ENCODE measurements around the gene ADIPOR2. TPM values are rescaled to one million over a fixed set of nuclear protein-coding genes. Genes with fewer than 3 reads are reported as not detected.
"Not testable (repeated sequence)": the region's sequence is repeated elsewhere in the genome, so short reads cannot be mapped to it uniquely, and the experiment has no call there.

The ADIPOR2 gene
- total and polyA plus RNA-seq, 2 donors (not counting 1 experiment from before 2014, with no cell fraction given) = 9.2 to 35.9 TPM

- no peak overlapping the region for H3K9ac ChIP-seq (ENCODE audit: low read length)
- H3K36me3 ChIP-seq (replicated peaks in 1 of 2; ENCODE audit: control extremely low read depth in 1 of 2, control insufficient read depth in 1 of 2, extremely low read depth in 1 of 2, insufficient read depth in 2 of 2, low read length in 1 of 2) = peaks cover 0 to 2% of the 10 kb centered on the region in 2 experiments
- intact Hi-C loops (cut with micrococcal nuclease) = no loop called here
- H3K4me3 Mint-ChIP-seq = no peak overlapping the region
- TF ChIP-seq, protein P1, sequence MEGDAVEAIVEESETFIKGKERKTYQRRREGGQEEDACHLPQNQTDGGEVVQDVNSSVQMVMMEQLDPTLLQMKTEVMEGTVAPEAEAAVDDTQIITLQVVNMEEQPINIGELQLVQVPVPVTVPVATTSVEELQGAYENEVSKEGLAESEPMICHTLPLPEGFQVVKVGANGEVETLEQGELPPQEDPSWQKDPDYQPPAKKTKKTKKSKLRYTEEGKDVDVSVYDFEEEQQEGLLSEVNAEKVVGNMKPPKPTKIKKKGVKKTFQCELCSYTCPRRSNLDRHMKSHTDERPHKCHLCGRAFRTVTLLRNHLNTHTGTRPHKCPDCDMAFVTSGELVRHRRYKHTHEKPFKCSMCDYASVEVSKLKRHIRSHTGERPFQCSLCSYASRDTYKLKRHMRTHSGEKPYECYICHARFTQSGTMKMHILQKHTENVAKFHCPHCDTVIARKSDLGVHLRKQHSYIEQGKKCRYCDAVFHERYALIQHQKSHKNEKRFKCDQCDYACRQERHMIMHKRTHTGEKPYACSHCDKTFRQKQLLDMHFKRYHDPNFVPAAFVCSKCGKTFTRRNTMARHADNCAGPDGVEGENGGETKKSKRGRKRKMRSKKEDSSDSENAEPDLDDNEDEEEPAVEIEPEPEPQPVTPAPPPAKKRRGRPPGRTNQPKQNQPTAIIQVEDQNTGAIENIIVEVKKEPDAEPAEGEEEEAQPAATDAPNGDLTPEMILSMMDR (IDR thresholded peaks at IDR 0.05) = no peak
- no peak for TF ChIP-seq EZH2 (IDR thresholded peaks at IDR 0.05; ENCODE audit: borderline replicate concordance, insufficient read depth, low read depth, low read length, poor library complexity, severe bottlenecking)
- no peak for ATAC-seq (ENCODE audit: low read depth)
- DNase-seq = no peak
- ChIA-PET POLR2A (no interaction called here), CTCF (interaction anchor here (2.0 kb wide), 1 partner anchor 12 kb away, joined by 4 read pairs; no protein-coding TSS in a partner anchor)
- H4K20me1 ChIP-seq (ENCODE audit: control insufficient read depth, insufficient read depth, low read length, poor library complexity, severe bottlenecking) = peaks cover 24% of the 10 kb centered on the region
- H3K4me3 ChIP-seq (ENCODE audit: control extremely low read depth in 1 of 5, extremely low read depth in 1 of 5, insufficient read depth in 1 of 5, low read depth in 2 of 5, low read length in 4 of 5) = no peak overlapping the region
- H3K27me3 Mint-ChIP-seq = no peaks in the 10 kb centered on the region
- H3K4me2 ChIP-seq (replicated peaks; ENCODE audit: low read depth, low read length, poor library complexity, severe bottlenecking) = no peak overlapping the region
- no peaks in the 10 kb centered on the region for H3K9me3 ChIP-seq (ENCODE audit: control extremely low read depth in 1 of 3, control insufficient read depth in 2 of 3, insufficient read depth in 1 of 3, low read length in 2 of 3)
- no peak overlapping the region for H3K27ac Mint-ChIP-seq
- H3K27me3 ChIP-seq (replicated peaks in 1 of 4; ENCODE audit: control extremely low read depth in 1 of 4, control insufficient read depth in 3 of 4, insufficient read depth in 4 of 4, low read length in 3 of 4) = no peaks in the 10 kb centered on the region
- H3K27ac ChIP-seq (ENCODE audit: low read length in 2 of 2) = no peak overlapping the region
- no peaks in the 10 kb centered on the region for H3K4me1 ChIP-seq (ENCODE audit: control insufficient read depth in 2 of 2, insufficient read depth in 2 of 2, low read length in 2 of 2)
- no CpG with 5 or more reads among the region's 1 CpG for WGBS (ENCODE audit: insufficient coverage)
- peaks cover 67% of the 10 kb centered on the region for H3K79me2 ChIP-seq (ENCODE audit: control insufficient read depth, insufficient read depth, low read length)
- no peak overlapping the region for H2AFZ ChIP-seq (ENCODE audit: insufficient read depth, low read depth, low read length, poor library complexity, severe bottlenecking)
- H3K4me1 Mint-ChIP-seq = peaks cover 16% of the 10 kb centered on the region
- no peaks in the 10 kb centered on the region for H3K9me3 Mint-ChIP-seq (ENCODE audit: insufficient read depth)
These were observed 38.0 kb downstream of the ADIPOR2 start for GRCh38 chr12:1728824-1729223.

GRCh38 chr12:1731019-1731687 lies 40.3 kb downstream of the ADIPOR2 start:
- no peak for ATAC-seq (ENCODE audit: low read depth)
- Mint-ChIP-seq H3K9me3 (ENCODE audit: insufficient read depth) (no peaks in the 10 kb centered on the region), H3K4me1 (peaks cover 16% of the 10 kb centered on the region), H3K4me3 (no peak overlapping the region), H3K27ac (no peak overlapping the region), H3K27me3 (no peaks in the 10 kb centered on the region)
- Histone ChIP-seq H3K9me3 (ENCODE audit: control extremely low read depth in 1 of 3, control insufficient read depth in 2 of 3, insufficient read depth in 1 of 3, low read length in 2 of 3) (no peaks in the 10 kb centered on the region), H3K27me3 (replicated peaks in 1 of 4; ENCODE audit: control extremely low read depth in 1 of 4, control insufficient read depth in 3 of 4, insufficient read depth in 4 of 4, low read length in 3 of 4) (no peaks in the 10 kb centered on the region), H3K4me1 (ENCODE audit: control insufficient read depth in 2 of 2, insufficient read depth in 2 of 2, low read length in 2 of 2) (no peaks in the 10 kb centered on the region), H3K79me2 (ENCODE audit: control insufficient read depth, insufficient read depth, low read length) (peaks cover 50% of the 10 kb centered on the region), H3K27ac (ENCODE audit: low read length in 2 of 2) (no peak overlapping the region), H4K20me1 (ENCODE audit: control insufficient read depth, insufficient read depth, low read length, poor library complexity, severe bottlenecking) (peaks cover 16% of the 10 kb centered on the region), H3K4me3 (ENCODE audit: control extremely low read depth in 1 of 5, extremely low read depth in 1 of 5, insufficient read depth in 1 of 5, low read depth in 2 of 5, low read length in 4 of 5) (no peak overlapping the region), H2AFZ (ENCODE audit: insufficient read depth, low read depth, low read length, poor library complexity, severe bottlenecking) (no peak overlapping the region), H3K9ac (ENCODE audit: low read length) (no peak overlapping the region), H3K4me2 (replicated peaks; ENCODE audit: low read depth, low read length, poor library complexity, severe bottlenecking) (no peak overlapping the region), H3K36me3 (replicated peaks in 1 of 2; ENCODE audit: control extremely low read depth in 1 of 2, control insufficient read depth in 1 of 2, extremely low read depth in 1 of 2, insufficient read depth in 2 of 2, low read length in 1 of 2) (no peaks in the 10 kb centered on the region)
- TF ChIP-seq EZH2 (IDR thresholded peaks at IDR 0.05; ENCODE audit: borderline replicate concordance, insufficient read depth, low read depth, low read length, poor library complexity, severe bottlenecking) = no peak
- TF ChIP-seq, protein P1 (IDR thresholded peaks at IDR 0.05) = no peak
- POLR2A ChIA-PET = no interaction called here
- no peak for DNase-seq
- WGBS (ENCODE audit: insufficient coverage) = 96% methylated on average over 3 of the region's 11 CpGs
- CTCF ChIA-PET = interaction anchor here (1.0 to 2.0 kb wide), 3 partner anchors 10 to 78 kb away, joined by 3 to 4 read pairs (median 3); no protein-coding TSS in a partner anchor
- intact Hi-C loops (cut with micrococcal nuclease) = no loop called here

GRCh38 chr12:1731688-1732078 lies 40.8 kb downstream of the ADIPOR2 start:
- H3K9me3 Mint-ChIP-seq (ENCODE audit: insufficient read depth); H2AFZ ChIP-seq (ENCODE audit: insufficient read depth, low read depth, low read length, poor library complexity, severe bottlenecking); H3K4me3 ChIP-seq (ENCODE audit: control extremely low read depth in 1 of 5, extremely low read depth in 1 of 5, insufficient read depth in 1 of 5, low read depth in 2 of 5, low read length in 4 of 5); ATAC-seq (ENCODE audit: low read depth); H3K27me3 Mint-ChIP-seq; intact Hi-C loops (cut with micrococcal nuclease); H3K4me3 Mint-ChIP-seq; H3K36me3 ChIP-seq (replicated peaks in 1 of 2; ENCODE audit: control extremely low read depth in 1 of 2, control insufficient read depth in 1 of 2, extremely low read depth in 1 of 2, insufficient read depth in 2 of 2, low read length in 1 of 2); DNase-seq; H3K27ac ChIP-seq (ENCODE audit: low read length in 2 of 2); H3K9ac ChIP-seq (ENCODE audit: low read length); H3K4me2 ChIP-seq (replicated peaks; ENCODE audit: low read depth, low read length, poor library complexity, severe bottlenecking); POLR2A ChIA-PET; H3K27me3 ChIP-seq (replicated peaks in 1 of 4; ENCODE audit: control extremely low read depth in 1 of 4, control insufficient read depth in 3 of 4, insufficient read depth in 4 of 4, low read length in 3 of 4); H3K9me3 ChIP-seq (ENCODE audit: control extremely low read depth in 1 of 3, control insufficient read depth in 2 of 3, insufficient read depth in 1 of 3, low read length in 2 of 3); H3K27ac Mint-ChIP-seq; H3K4me1 ChIP-seq (ENCODE audit: control insufficient read depth in 2 of 2, insufficient read depth in 2 of 2, low read length in 2 of 2): not testable (repeated sequence)
- CTCF ChIA-PET = interaction anchor here (0.9 kb wide), 1 partner anchor 97 kb away, joined by 4 read pairs; no protein-coding TSS in a partner anchor
- Histone ChIP-seq H4K20me1 (ENCODE audit: control insufficient read depth, insufficient read depth, low read length, poor library complexity, severe bottlenecking) (peaks cover 17% of the 10 kb centered on the region), H3K79me2 (ENCODE audit: control insufficient read depth, insufficient read depth, low read length) (peaks cover 46% of the 10 kb centered on the region)
- peaks cover 16% of the 10 kb centered on the region for H3K4me1 Mint-ChIP-seq
- WGBS (ENCODE audit: insufficient coverage) = 100% methylated on average over 3 of the region's 10 CpGs

Measured in B cell (primary cell).